Naive thymus-derived CD4-positive, alpha-beta T cell (primary cell): ENCODE results near the gene TDO2. TPM values are rescaled to one million over a fixed set of nuclear protein-coding genes. Genes with fewer than 3 reads are reported as not detected.

ENCODE experiments used
- ATAC-seq: fragments of 150-1000 bp; cut with Tn5 transposase; 2 replicates; pipeline ENCODE4 v1.10.0; 2021; ENCODE audit warnings: mild to moderate bottlenecking, moderate library complexity
- CTCF ChIA-PET: fragments of 350-600 bp; sonication (Branson Sonifier 250); formaldehyde crosslinking; loops from one replicate; lab custom pipeline; 2021; ENCODE audit warnings: antibody characterized with exemption; lab: Charles Lee
- POLR2A ChIA-PET: fragments of 350-600 bp; sonication (Branson Sonifier 250); formaldehyde crosslinking; loops from one replicate; lab custom pipeline; 2021; ENCODE audit warnings: antibody characterized with exemption, inconsistent platforms; lab: Charles Lee
- DNase-seq, 9 donors: peaks; one replicate each; pipeline versions ENCODE4 v3.0.0 to v3.0.0-alpha.2; 2020 to 2022; ENCODE audit warnings: mixed read lengths in 1 of 9
- H3K27ac ChIP-seq: one replicate; pipeline ENCODE4 v1.7.0; 2013; ENCODE audit warnings: mild to moderate bottlenecking, low read depth, low read length, moderate library complexity
- H3K27me3 ChIP-seq, 2 donors: one replicate each; pipeline ENCODE4 v1.7.0; 2013; ENCODE audit warnings: low read length in 2 of 2, mild to moderate bottlenecking in 2 of 2, moderate library complexity in 2 of 2; ENCODE audit not compliant: control insufficient read depth in 2 of 2, insufficient read depth in 2 of 2
- H3K36me3 ChIP-seq, 3 experiments: 1 replicate in 2 of 3; 2 replicates in 1 of 3; pipeline ENCODE4 v1.7.0; 2013; ENCODE audit warnings: low read length in 3 of 3, mild to moderate bottlenecking in 3 of 3, moderate library complexity in 1 of 3; ENCODE audit not compliant: insufficient read depth in 3 of 3, control insufficient read depth in 2 of 3
- H3K4me1 ChIP-seq, 2 donors: one replicate each; pipeline ENCODE4 v1.7.0; 2013; ENCODE audit warnings: low read length in 2 of 2, mild to moderate bottlenecking in 2 of 2, moderate library complexity in 1 of 2; ENCODE audit not compliant: control insufficient read depth in 2 of 2, insufficient read depth in 2 of 2
- H3K4me3 ChIP-seq: 2 replicates; pipeline ENCODE4 v1.7.0; 2013; ENCODE audit warnings: mild to moderate bottlenecking, low read length
- H3K9me3 ChIP-seq, 3 experiments: 1 replicate in 2 of 3; 2 replicates in 1 of 3; pipeline ENCODE4 v1.7.0; 2013; ENCODE audit warnings: low read length in 3 of 3; ENCODE audit not compliant: control insufficient read depth in 2 of 3
- H3K27ac Mint-ChIP-seq, 9 donors: one replicate each; pipeline ENCODE4 v1.8.0; 2020 to 2022; ENCODE audit warnings: mixed read lengths in 9 of 9, mild to moderate bottlenecking in 8 of 9, moderate library complexity in 5 of 9, inconsistent platforms in 2 of 9
- H3K27me3 Mint-ChIP-seq, 5 donors: one replicate each; pipeline ENCODE4 v1.8.0; 2021 to 2022; ENCODE audit warnings: mixed read lengths in 5 of 5, mild to moderate bottlenecking in 1 of 5
- H3K36me3 Mint-ChIP-seq, 5 donors: one replicate each; pipeline ENCODE4 v1.8.0; 2020 to 2022; ENCODE audit warnings: mixed read lengths in 5 of 5, mild to moderate bottlenecking in 3 of 5, inconsistent platforms in 1 of 5
- H3K4me1 Mint-ChIP-seq, 7 donors: one replicate each; pipeline ENCODE4 v1.8.0; 2020 to 2022; ENCODE audit warnings: mixed read lengths in 7 of 7, mild to moderate bottlenecking in 3 of 7, inconsistent platforms in 1 of 7
- H3K4me3 Mint-ChIP-seq, 10 donors: one replicate each; pipeline ENCODE4 v1.8.0; 2020 to 2022; ENCODE audit warnings: mild to moderate bottlenecking in 10 of 10, mixed read lengths in 10 of 10, moderate library complexity in 6 of 10, inconsistent platforms in 2 of 10
- H3K9me3 Mint-ChIP-seq, 11 donors: one replicate each; pipeline ENCODE4 v1.8.0; 2020 to 2022; ENCODE audit warnings: mixed read lengths in 11 of 11, mild to moderate bottlenecking in 4 of 11, inconsistent platforms in 1 of 11, moderate library complexity in 1 of 11
- intact Hi-C, 2 donors: fragments of 100-400 bp; cut with micrococcal nuclease; formaldehyde crosslinking; loops; one replicate each; pipeline ENCODE4 v1.15.1; 2023
- polyA plus RNA-seq, 2 donors: library from polyadenylated mRNA; unstranded; fragments of 300-500 nt; fragmentation: Illumina TruSeq; gene quantifications; one replicate each; pipeline ENCODE4 v1.2.3, GENCODE V29; 2021
- total RNA-seq, 6 experiments: library from RNA in 5 of 6; stranded (reverse) in 5 of 6; gene quantifications; 1 replicate in 5 of 6; 2 replicates in 1 of 6; pipeline ENCODE4 v1.2.3 and lab custom pipeline; 2021 to 2026

Gene TDO2
- total RNA-seq (not detected), polyA plus RNA-seq (not detected), total RNA-seq (lab: John Stamatoyannopoulos, UW) (not detected)

- no peaks in the 10 kb centered on the region for H3K27me3 ChIP-seq
- H3K36me3 ChIP-seq: no peaks in the 10 kb centered on the region
- H3K9me3 Mint-ChIP-seq: peaks cover 0 to 4% (median 0%) of the 10 kb centered on the region in 11 donors
- intact Hi-C loops: no loop called here
- POLR2A ChIA-PET: no interaction called here
- ATAC-seq: no peak
- no peaks in the 10 kb centered on the region for H3K4me1 ChIP-seq
- CTCF ChIA-PET: no interaction called here
- H3K4me1 Mint-ChIP-seq: peaks cover 0 to 6% (median 0%) of the 10 kb centered on the region in 7 donors
- no peak within 1 kb of the TSS for H3K4me3 Mint-ChIP-seq
- no peak within 1 kb of the TSS for H3K27ac Mint-ChIP-seq
- H3K27me3 Mint-ChIP-seq: peaks cover 0 to 20% (median 13%) of the 10 kb centered on the region in 5 donors
- no peak for DNase-seq
- H3K4me3 ChIP-seq: no peak within 1 kb of the TSS
- H3K9me3 ChIP-seq: no peaks in the 10 kb centered on the region
- no peak within 1 kb of the TSS for H3K27ac ChIP-seq
- no peaks in the 10 kb centered on the region for H3K36me3 Mint-ChIP-seq
These were observed at the start of gene TDO2 for GRCh38 chr4:155903453-155903852. TDO2 (plus strand) TSS chr4:155903696; CDS start chr4:155903759, 63 bp downstream.

- Histone ChIP-seq H3K9me3 (no peaks in the 10 kb centered on the region), H3K27me3 (no peaks in the 10 kb centered on the region), H3K27ac (no peak overlapping the region), H3K4me1 (no peaks in the 10 kb centered on the region), H3K4me3 (no peak overlapping the region), H3K36me3 (no peaks in the 10 kb centered on the region)
- no peaks in the 10 kb centered on the region for H3K4me1 Mint-ChIP-seq
- no peak overlapping the region for H3K27ac Mint-ChIP-seq
- intact Hi-C loops: no loop called here
- H3K27me3 Mint-ChIP-seq: peaks cover 2 to 27% (median 13%) of the 10 kb centered on the region in 5 donors
- no peak overlapping the region for H3K4me3 Mint-ChIP-seq
- no peaks in the 10 kb centered on the region for H3K36me3 Mint-ChIP-seq
- no peak for DNase-seq
- ChIA-PET POLR2A (no interaction called here), CTCF (no interaction called here)
- peaks cover 0 to 9% (median 0%) of the 10 kb centered on the region in 11 donors for H3K9me3 Mint-ChIP-seq
- ATAC-seq: no peak
These were observed 48.8 kb upstream of the TDO2 start for GRCh38 chr4:155854582-155855226.

- Mint-ChIP-seq H3K9me3 (peaks cover 0 to 4% (median 0%) of the 10 kb centered on the region in 11 donors), H3K36me3 (no peaks in the 10 kb centered on the region), H3K27ac (no peak overlapping the region), H3K4me3 (no peak overlapping the region), H3K4me1 (no peaks in the 10 kb centered on the region), H3K27me3 (peaks cover 2 to 22% (median 8%) of the 10 kb centered on the region in 5 donors)
- Histone ChIP-seq H3K9me3 (no peaks in the 10 kb centered on the region), H3K4me3 (no peak overlapping the region), H3K4me1 (no peaks in the 10 kb centered on the region), H3K27ac (no peak overlapping the region), H3K36me3 (no peaks in the 10 kb centered on the region), H3K27me3 (no peaks in the 10 kb centered on the region)
- ATAC-seq (no peak), DNase-seq (no peak)
- intact Hi-C loops: no loop called here
- CTCF ChIA-PET: no interaction called here
- POLR2A ChIA-PET: no interaction called here
These were observed 47.6 kb upstream of the TDO2 start for GRCh38 chr4:155855897-155856296.

GRCh38 chr4:155866177-155866576 is 37.3 kb upstream of the TDO2 start, which contains the start of gene ASIC5:
ASIC5 (minus strand) TSS chr4:155866277; CDS start chr4:155866226, 51 bp downstream.
- Mint-ChIP-seq H3K4me3 (no peak within 1 kb of the TSS), H3K27ac (no peak within 1 kb of the TSS), H3K27me3 (peaks cover 0 to 26% (median 20%) of the 10 kb centered on the region in 5 donors), H3K9me3 (peaks cover 0 to 15% (median 6%) of the 10 kb centered on the region in 11 donors), H3K36me3 (peaks cover 0 to 3% (median 0%) of the 10 kb centered on the region in 5 donors), H3K4me1 (no peaks in the 10 kb centered on the region)
- no peak within 1 kb of the TSS for H3K27ac ChIP-seq
- no peak for DNase-seq
- POLR2A ChIA-PET: no interaction called here
- no peaks in the 10 kb centered on the region for H3K4me1 ChIP-seq
- CTCF ChIA-PET: no interaction called here
- ATAC-seq: no peak
- peaks cover 0 to 7% (median 0%) of the 10 kb centered on the region in 3 experiments for H3K9me3 ChIP-seq
- H3K27me3 ChIP-seq: no peaks in the 10 kb centered on the region
- intact Hi-C loops: no loop called here
- H3K4me3 ChIP-seq: no peak within 1 kb of the TSS
- H3K36me3 ChIP-seq: no peaks in the 10 kb centered on the region

GRCh38 chr4:155875878-155876277 is 27.6 kb upstream of the TDO2 start:
- ChIA-PET POLR2A (no interaction called here), CTCF (no interaction called here)
- intact Hi-C loops: no loop called here
- Histone ChIP-seq H3K36me3 (no peaks in the 10 kb centered on the region), H3K27me3 (no peaks in the 10 kb centered on the region), H3K4me1 (no peaks in the 10 kb centered on the region), H3K27ac (no peak overlapping the region), H3K9me3 (no peaks in the 10 kb centered on the region), H3K4me3 (no peak overlapping the region)
- Mint-ChIP-seq H3K27me3 (peaks cover 0 to 16% (median 8%) of the 10 kb centered on the region in 5 donors), H3K4me3 (no peak overlapping the region), H3K36me3 (no peaks in the 10 kb centered on the region), H3K4me1 (no peaks in the 10 kb centered on the region), H3K27ac (no peak overlapping the region), H3K9me3 (peaks cover 0 to 29% (median 3%) of the 10 kb centered on the region in 11 donors)
- no peak for ATAC-seq
- no peak for DNase-seq

GRCh38 chr4:155877971-155878370 is 25.5 kb upstream of the TDO2 start:
- Mint-ChIP-seq H3K4me3 (no peak overlapping the region), H3K36me3 (no peaks in the 10 kb centered on the region), H3K9me3 (peaks cover 0 to 27% (median 2%) of the 10 kb centered on the region in 11 donors), H3K4me1 (no peaks in the 10 kb centered on the region), H3K27ac (no peak overlapping the region), H3K27me3 (peaks cover 0 to 15% (median 4%) of the 10 kb centered on the region in 5 donors)
- DNase-seq: no peak
- no peaks in the 10 kb centered on the region for H3K9me3 ChIP-seq
- H3K4me1 ChIP-seq: no peaks in the 10 kb centered on the region
- H3K36me3 ChIP-seq: no peaks in the 10 kb centered on the region
- H3K27ac ChIP-seq: no peak overlapping the region
- ChIA-PET CTCF (no interaction called here), POLR2A (no interaction called here)
- no peaks in the 10 kb centered on the region for H3K27me3 ChIP-seq
- H3K4me3 ChIP-seq: no peak overlapping the region
- intact Hi-C loops: no loop called here
- no peak for ATAC-seq

GRCh38 chr4:155878611-155879010 is 24.9 kb upstream of the TDO2 start:
- Mint-ChIP-seq H3K4me1 (no peaks in the 10 kb centered on the region), H3K36me3 (no peaks in the 10 kb centered on the region), H3K4me3 (no peak overlapping the region), H3K27me3 (peaks cover 0 to 19% (median 4%) of the 10 kb centered on the region in 5 donors), H3K27ac (no peak overlapping the region), H3K9me3 (peaks cover 0 to 27% (median 2%) of the 10 kb centered on the region in 11 donors)
- DNase-seq: no peak
- ATAC-seq: no peak
- H3K27ac ChIP-seq: no peak overlapping the region
- POLR2A ChIA-PET: no interaction called here
- no peaks in the 10 kb centered on the region for H3K9me3 ChIP-seq
- CTCF ChIA-PET: no interaction called here
- H3K4me3 ChIP-seq: no peak overlapping the region
- no peaks in the 10 kb centered on the region for H3K4me1 ChIP-seq
- no peaks in the 10 kb centered on the region for H3K27me3 ChIP-seq
- H3K36me3 ChIP-seq: no peaks in the 10 kb centered on the region
- intact Hi-C loops: no loop called here
